Germinal center (tissue), 1 donor: Measurements from ENCODE around the gene POLN.
A peak's percentile ranks its signal among the peaks of the same experiment; 100 is the strongest.

Experiments used
- DNase-seq: peaks from one replicate; pipeline ENCODE4 v3.0.0; 2012; ENCODE audit warnings: mixed read lengths, low spot score

Gene POLN

GRCh38 chr4:2059046-2059725 lies 182.7 kb downstream of the POLN start, which contains the start of gene NAT8L:
Gene NAT8L (plus strand): TSS chr4:2059327. CDS start chr4:2059512, 185 bp downstream.
- DNase-seq = peak; percentile 48

GRCh38 chr4:2058264-2059045 lies 183.5 kb downstream of the POLN start:
- peak; percentile 63 for DNase-seq

- DNase-seq = no peak
Measured at GRCh38 chr4:2057382-2058065, 184.4 kb downstream of the POLN start.

GRCh38 chr4:2054217-2054616 lies 187.7 kb downstream of the POLN start:
- no peak for DNase-seq

- DNase-seq = no peak
Measured at GRCh38 chr4:2051086-2051485, 190.8 kb downstream of the POLN start.

GRCh38 chr4:2049811-2050210 lies 192.1 kb downstream of the POLN start:
- DNase-seq = no peak

GRCh38 chr4:2049381-2049780 lies 192.5 kb downstream of the POLN start:
- DNase-seq = no peak

GRCh38 chr4:2048831-2049230 lies 193.1 kb downstream of the POLN start:
- no peak for DNase-seq

- DNase-seq = no peak
Measured at GRCh38 chr4:2047781-2048581, 193.9 kb downstream of the POLN start.

GRCh38 chr4:2047031-2047660 lies 194.8 kb downstream of the POLN start:
- no peak for DNase-seq

GRCh38 chr4:2046031-2046961 lies 195.6 kb downstream of the POLN start:
- no peak for DNase-seq

- DNase-seq = no peak
Measured at GRCh38 chr4:2045518-2045951, 196.4 kb downstream of the POLN start.

GRCh38 chr4:2044542-2045517 lies 197.1 kb downstream of the POLN start:
- no peak for DNase-seq

GRCh38 chr4:2044119-2044485 lies 197.8 kb downstream of the POLN start:
- no peak for DNase-seq

GRCh38 chr4:2043396-2044118 lies 198.4 kb downstream of the POLN start:
- no peak for DNase-seq

- DNase-seq = no peak
Measured at GRCh38 chr4:2042947-2043395, 198.9 kb downstream of the POLN start.

- DNase-seq = peak; percentile 66
Measured at GRCh38 chr4:2042204-2042946, 199.5 kb downstream of the POLN start.
